NK-92 treated with Interleukin-12 subunit alpha and Interleukin-12 subunit beta, amount 100 ng/mL, for 24 hours (cell line): ENCODE measurements around the gene NAA20.
"Not testable (repeated sequence)": the region's sequence is repeated elsewhere in the genome, so short reads cannot be mapped to it uniquely, and the experiment has no call there.

Experiments
- DNase-seq: peaks from one replicate; lab custom pipeline; 2025; lab: John Stamatoyannopoulos, UW

The NAA20 gene

DNA sequence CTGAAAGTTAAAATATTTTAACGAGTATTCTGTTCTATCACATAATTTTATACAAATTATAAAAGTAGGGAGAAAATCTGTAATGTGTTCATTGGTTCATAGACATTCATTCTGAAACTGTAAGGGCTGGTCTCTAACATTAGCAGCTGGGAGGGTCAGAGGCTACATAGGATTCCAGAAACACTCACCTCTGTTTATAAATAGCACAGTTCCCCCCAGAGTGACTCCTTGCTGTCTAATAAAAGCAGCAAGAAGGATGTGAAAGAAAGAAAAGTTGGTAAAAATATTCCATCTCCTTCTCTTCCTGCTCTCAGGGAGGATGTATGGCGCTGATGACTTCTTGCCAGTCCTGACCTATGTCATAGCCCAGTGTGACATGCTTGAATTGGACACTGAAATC lies 25.3 kb upstream of the NAA20 start:
- no peak for DNase-seq

DNA sequence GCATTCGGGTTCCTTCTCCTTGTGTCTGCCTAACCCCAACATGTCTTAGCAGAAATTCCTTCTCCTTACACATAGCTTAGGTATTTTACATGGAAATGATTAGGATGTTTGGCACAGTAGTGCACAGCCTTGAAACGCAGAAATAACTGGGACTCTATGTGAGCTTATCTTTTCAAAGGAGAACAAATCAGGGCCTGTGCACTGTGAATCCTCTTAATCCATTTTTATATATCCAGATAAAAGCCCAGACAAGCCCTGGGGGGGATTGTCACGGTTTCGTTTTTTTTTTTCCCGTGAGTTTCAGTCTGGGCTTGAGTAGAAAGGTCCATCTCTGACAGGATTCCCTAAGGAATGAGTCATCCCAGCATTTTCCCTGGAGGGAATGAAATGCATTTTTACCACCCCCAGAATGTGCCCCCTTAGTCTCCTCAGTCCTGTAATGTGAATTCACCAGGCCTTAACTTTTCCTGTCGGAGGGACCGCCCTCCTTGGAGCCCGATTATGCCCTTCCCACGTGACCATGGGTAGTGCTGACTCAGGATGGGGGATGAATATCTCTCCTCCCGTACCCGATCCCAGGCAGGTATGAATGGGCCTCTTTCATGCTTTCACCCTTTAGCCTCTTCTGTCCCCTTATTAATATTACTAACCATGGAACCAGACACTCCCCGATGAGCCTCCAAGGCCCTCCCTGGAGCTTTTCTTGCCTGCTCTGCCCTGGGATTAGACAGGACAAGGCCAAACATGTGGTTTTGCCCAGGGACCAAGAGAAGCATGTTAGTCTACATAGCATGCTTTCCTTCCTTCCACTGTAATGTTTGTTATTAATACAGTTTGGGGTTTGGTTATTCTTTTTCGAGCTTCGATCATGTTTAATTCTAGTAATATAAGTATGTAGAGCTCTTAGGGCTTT lies 23.9 kb upstream of the NAA20 start:
- no peak for DNase-seq

DNA sequence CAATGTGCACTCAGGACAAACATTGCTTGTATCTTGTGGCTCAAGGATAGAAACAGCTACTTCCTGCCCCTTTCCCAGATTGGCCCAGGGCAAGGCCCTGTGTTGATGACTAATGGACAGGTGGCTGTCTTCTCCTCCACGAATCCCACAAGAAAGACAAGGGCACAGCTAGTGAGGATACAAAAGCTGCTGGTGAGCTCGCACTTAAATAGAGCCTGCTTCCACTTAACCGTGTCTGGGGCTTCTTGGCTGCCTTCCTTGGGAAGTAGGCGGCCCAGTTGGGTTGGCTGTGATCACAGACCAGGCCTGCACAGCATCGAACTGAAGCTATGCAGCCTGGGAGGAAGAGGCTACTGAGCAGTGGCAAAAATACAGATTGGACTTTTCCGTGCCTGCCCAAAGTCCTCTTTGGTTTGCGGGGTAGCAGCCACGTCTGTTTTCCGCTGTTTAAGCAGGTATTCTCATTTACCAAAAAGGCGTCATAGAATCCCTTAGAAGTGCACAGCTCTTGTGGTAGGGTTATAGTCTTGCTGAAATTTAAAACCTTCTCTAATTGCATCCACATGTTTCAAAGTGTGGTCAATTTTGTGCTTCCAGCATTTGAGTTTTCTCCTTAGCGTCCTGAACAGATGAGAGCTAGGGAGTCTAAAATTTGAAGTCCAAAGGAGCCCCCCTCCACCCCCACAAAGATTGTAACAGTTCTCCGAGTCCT lies 23.0 kb upstream of the NAA20 start:
- DNase-seq, result no peak

DNA sequence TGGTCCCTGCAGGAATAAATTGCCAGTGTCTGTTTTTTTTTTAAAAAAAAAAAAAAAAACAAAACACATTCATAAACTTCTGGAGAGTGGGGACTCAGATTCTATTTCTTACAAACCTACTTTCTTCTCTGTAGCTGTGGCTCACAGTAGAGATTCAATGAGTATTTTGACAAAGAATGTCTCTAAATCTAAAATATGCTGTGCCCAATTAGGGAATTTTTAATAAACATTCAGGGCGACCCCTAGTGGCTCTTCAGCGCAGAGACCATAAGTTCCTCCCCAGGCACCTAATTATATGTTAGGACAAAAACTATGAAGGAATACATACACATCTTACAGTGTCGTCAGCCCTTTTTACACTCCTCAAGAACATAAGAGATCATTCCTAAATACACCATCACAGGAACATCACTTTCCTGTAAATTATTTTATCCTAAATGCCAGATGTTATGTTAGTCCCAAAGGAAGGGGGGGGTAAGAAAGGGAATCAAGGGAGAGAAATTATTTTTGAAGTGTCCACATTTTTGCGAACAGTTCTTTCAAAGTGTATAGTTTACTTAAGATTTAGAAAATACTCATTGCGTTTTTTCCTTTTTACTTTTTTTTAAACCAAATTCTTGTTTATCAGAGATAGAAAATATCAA lies 21.8 kb upstream of the NAA20 start:
- DNase-seq, result no peak

DNA sequence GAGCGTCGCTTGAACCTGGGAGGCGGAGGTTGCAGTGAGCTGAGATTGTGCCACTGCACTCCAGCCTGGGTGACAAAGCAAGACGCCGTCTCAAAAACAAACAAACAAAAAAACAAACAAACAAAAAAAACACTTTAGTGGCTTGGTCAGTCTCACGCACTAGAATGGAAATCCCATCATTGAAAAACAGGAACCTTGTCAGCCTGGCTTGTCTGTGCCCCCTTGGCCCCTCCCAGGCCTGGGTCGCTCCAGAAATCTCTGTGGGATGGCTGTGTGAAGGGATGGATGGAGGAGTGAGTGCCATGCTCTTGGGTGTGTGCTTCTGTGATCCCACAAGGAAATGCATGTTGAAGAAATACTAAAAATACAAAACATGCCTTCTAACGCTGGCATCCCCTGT lies 20.9 kb upstream of the NAA20 start:
- no peak for DNase-seq

DNA sequence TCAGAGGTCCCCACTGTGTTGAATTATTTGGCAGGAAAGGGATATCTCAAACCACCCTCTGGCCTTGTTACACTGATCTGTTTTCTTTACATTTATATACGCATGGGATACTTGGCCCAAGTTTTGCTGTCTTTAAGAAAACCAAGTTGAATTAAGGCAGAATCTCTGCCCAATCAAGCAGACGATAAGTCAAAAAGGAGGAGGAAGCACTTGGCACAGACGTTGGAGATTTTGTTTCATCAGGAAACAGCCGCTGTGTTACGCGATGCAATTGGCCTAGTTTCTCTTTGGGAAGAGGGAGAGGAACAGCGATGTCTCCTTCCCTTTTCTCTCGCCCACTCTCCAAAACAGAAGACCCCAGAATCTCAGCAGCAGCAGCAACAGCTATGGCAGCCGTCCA lies 20.2 kb upstream of the NAA20 start:
- no peak for DNase-seq

DNA sequence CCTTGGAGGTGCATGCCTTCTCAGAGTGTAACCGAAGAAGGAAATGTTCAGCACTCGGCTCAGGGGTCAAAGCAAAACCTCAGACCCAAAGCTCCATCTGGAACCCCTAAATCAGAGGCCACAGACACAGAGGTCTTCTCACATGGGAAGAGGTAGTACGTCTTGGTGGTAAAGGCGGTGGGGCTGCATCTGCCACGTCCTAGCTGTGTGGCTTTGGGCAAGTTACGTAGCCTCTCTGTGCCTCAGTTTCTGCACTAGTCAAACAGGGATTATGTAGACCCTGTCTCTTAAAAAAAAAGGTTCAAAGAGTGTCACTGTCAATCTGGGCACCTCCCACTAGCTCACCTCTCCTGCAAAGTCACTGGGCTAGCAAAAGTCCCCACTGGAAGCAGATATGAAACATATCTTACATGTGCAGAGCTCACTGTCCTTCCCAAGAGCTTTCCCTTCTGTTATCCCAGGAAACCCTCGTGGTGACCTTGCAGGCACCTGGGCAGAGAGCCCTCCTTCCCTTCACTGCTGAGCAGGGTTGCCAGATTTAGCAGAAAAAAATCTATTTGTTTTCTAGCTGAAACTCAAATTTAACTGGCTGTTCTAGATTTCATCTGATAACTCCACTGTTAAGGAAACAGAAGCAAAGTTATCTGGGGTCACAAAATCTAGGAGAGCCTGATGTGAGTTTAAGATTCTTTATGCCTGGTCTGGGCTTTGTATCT lies 18.0 kb upstream of the NAA20 start:
- no peak for DNase-seq

DNA sequence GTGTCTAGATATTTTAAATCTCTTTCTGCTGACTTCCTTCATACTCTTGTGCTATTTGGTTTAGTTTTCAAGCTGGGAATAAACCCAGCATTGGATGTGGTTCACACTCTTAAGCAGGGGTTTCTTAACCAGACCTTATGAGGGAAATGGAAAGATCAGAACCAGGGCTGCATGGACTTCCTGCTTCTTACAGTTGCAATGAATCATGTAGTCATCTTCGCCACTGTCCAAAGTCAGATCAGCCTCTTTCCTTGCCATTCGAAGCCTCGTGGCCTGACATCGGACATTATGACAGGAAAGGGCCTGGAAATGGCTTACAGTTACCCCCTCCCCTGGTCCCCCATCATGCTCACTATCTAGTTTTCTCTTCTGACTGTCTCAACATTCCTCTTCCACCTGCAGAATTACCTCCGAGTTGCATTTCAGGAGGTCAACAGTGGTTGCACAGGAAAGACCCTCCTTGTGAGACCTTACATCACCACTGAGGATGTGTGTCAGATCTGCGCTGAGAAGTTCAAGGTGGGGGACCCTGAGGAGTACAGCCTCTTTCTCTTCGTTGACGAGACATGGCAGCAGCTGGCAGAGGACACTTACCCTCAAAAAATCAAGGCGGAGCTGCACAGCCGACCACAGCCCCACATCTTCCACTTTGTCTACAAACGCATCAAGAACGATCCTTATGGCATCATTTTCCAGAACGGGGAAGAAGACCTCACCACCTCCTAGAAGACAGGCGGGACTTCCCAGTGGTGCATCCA lies 16.8 kb upstream of the NAA20 start:
- no peak for DNase-seq

DNA sequence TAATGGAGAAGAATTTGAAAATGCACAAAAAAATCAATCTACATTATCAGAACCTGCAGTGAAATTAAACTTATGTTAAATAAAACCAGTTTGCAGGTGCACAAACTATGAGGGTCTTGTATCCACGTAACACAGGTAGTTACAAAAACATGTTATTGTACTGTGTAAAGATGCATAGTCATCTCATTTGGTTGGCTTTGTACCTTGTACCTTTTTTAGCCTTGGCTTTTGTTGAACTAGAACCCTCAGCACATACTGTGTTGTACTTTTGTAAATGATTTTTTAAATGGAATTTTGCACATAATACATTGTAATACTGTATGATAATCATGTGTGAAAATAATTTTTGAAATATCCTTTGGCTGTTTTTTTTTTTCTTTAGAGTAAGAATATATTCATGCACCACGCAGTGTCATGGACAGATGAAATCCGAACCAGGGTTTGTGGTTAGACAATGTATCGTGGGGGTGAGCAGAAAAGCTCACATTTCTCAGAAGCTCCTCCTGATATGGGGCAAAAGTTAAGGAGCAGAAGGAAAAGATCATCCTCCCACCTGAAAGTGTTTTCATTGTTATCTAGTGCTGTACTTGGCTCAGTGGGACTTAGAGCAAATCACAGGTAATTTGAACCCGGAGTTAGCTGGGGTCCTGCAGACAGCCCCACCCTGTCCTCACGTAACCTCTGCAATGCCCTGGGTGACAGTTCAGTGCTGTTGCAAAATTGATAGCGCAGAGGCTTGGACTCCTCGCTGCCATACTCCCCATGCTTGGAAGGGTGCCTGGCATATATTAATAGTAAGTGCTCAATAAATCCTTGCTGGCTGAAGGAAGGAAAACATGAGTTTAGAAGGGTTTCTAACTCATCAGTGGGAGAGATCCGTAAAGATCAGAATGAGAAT lies 14.8 kb upstream of the NAA20 start:
- DNase-seq, result no peak

DNA sequence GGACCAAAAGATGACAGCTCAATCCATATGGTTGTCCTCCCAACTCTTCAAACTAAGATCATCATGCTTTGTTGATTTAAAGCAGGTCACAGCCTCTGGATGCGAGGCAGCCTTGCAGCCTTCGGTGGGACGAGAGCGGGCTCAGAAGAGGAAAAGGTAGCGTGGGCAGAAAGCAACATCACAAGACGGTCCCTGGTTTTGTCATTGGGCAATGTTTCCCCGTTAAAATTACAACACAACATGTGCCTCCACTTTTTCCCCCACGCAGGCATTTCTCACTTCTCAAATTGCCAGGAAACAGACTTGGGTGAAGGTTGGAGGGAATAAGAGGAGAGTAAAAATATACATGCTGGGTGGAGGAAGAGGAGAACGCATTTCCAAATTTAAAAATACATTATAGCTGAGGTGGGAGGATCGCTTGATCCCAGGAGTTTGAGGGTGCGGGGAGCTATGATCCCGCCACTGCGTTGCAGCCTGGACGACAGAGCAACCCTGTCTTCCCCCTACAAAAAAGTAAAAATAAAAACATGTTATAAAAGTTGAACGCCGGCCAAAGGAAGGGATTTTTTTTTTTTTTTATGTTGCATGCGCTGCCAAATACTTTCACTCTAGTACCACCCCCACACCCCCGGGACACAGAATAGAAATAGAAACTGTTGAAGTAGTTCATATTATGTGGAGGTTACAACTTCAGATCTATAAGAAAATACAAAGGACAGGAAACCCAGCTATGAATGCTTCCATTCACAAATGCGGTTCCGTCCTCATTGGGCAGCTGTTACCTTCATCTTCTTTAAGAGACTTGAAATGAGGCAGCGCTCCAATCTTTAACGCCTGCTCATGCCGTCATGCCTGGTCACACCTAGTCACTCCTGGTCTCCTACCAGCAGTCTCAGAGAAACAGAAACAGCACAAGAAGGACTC lies 13.9 kb upstream of the NAA20 start:
- DNase-seq, result no peak

DNA sequence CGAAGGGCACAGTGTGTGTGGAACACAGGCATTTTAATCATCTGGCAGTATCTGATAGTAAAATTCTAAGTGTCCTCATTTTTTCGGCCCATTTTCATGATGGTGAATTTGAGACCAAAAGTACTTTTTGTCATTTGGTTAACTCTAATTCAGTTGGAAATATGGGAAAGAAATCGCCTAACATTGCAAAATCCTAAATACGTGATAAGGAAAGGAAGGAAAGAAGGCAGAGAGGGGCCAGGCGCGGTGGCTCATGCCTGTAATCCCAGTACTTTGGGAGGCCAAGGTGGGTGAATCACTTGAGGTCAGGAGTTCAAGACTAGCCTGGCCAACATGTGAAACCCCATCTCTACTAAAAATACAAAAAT lies 13.2 kb upstream of the NAA20 start:
- DNase-seq, result not testable (repeated sequence)

DNA sequence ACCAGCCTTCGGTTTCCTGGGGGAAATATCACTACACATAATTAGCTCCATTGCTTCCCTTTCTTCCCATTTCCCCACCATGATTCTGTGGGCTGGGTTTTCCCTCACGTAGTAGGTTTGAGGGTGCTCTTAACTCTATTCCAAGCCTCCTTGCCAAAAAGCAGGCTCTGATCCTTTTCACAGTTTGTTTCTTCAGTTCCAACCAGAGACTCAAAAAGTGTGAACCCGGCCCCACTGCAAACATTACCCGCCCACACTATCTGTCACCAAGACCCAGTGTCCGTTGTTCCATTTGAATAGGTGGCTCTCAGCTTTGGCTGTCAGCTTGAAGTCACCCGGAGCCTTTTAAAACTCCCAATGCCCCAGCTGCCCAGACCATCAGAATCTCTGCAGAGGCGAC lies 11.8 kb upstream of the NAA20 start:
- DNase-seq, result no peak

DNA sequence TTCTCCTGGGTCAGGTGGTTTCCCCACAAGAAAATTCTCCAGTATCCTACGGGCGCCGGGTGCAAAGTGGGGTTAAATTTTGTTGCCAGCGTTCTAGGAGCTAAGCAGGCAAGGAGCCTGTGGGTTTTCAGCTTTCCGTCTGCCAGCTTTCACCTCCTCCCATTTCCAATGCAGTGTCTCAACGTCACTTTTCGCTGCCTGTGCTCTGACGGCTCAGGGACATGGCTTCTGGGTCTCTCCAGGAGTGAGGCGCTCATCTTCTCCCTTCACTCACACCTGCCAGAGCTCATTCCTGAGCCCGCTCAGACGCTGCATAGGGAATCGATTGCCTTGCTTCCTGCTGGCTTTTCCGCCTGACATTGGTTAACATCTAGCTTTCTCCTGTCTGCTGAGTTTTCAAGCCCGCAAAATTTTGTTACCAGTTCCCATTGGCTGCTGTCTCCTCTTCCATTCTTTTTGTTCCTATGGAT lies 7.3 kb upstream of the NAA20 start:
- DNase-seq, result no peak

DNA sequence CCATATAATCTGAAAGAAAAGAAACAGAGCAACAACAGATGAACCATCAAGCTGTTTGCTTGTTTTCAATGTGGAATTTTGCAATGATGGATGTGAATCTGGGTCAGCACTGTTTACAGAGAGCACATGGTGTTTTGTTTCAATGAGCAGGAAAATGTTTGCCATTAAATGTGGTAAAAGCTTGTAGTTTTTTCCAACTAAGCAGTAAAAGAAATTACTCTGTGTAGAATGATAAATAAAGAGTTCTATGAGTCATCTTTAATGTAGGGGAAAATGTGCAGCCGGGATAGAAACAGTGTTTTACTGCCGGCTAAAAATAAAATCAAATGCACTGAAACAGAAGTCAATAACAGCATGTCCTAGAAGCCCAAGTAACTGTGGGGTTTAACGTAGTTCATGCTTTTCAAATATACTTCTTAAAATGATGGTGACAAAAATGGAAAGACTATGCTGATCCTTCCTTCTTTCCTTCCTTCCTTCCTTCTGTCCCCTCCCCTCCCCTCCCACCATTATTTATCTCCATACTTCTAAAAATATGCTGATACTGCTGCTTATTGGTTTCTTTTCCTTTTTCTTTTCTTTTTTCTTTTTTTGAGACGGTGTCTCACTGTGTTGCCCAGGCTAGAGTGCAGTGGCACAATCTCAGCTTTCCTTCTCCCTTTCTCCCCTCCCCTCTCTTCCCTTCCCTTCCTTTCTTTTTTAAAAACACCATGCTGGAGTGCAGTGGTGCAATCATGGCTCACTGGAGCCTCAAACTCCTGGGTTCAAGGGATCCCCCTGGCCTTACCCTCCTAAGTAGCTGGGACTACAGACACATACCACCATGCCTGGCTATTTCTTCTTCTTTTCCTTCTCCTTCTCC lies 6.3 kb upstream of the NAA20 start:
- DNase-seq, result no peak

DNA sequence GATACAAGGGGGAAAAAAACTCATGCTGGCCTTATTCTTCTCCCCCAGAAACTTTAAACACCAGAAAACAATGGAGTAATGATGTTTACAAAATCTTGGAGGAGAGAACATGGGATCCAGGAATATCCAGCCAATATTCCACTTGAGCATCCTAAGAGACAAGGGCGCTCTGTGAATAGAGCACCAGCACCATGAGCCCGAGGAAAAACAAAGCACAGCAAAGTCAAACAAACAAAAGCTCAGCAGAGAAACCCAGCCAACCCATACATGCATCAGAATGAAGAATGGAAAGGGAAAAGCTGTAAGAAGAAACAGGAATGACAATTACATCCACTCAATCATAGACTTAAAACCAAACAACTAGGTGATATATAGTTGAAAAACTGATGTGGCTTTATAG lies 4.6 kb upstream of the NAA20 start:
- no peak for DNase-seq

DNA sequence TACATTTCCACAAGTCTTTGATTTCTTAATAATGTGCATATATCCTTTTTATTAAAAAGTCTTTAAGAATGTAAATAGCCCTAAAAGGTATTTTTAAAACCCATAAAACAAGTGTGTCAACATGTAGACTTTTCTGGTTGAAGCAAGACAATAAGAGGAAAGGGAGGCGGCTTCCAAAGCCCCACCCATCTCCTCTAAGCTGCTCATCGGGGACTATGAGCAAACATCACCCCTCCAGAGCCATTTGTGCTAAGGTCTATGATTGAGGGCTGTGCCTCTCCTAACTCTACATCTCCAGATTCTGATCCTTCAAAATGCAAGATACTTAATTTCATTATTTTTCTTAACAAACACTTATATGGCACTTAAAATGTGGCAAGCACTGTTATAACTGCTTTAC lies 2.5 kb upstream of the NAA20 start:
- DNase-seq, result no peak

DNA sequence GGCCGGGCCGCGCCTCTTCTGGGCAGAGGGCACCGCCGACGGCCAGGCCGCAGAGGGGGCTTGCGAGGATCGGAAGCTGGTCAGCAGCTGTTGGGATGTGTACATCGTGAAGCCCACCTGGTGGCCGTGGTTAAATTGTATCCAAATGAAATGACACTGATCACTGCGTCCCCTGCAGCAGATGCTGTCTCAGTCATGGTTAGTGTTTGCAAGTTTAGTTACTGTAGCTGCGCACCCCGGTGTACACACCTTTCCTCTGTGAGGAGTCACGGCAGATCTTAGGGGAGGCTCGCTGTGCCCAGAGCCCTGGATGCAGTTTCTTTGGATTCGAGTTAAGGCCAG lies 653 bp downstream of the NAA20 start:
- DNase-seq, result no peak

DNA sequence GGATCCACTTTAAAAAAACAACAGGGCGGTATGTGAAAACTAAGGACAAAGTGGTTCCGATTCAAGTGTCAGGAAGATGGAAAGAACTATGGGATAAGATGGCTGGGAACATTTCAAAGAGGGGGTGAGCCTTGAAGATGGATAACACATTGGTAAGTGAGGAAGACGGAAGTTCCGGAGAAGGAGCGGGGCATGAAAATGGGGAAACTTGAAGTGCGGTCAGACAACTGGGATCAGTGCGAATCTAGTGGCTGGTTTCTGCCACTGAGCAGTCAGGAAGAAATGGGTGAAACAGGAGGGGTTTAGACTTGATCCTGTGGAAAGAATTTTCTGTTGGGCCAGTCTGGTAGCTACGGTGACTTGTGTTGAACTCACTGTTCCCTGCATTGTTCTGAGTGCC lies 1.2 kb downstream of the NAA20 start:
- no peak for DNase-seq

DNA sequence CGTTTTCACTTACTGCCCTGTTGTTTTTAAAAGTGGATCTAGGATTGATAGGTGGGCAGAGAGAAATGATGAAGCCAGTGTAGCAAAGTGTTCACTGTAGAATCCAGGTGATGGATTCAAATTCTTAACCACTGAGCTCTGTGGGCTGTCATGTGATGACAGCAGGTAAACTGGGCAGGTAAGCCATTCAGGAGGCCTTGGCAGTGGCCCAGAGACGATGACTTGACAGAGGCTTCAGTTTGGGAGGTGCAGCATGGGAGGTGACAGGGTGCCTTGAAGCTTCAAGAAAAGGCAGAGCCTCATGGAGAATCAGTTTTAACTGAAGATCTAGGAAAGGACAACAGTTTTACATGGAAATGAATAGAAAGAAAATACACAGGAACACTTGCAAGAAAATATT lies 2.0 kb downstream of the NAA20 start:
- DNase-seq, result no peak
